ENCODE measurements around the gene EIF1.

EIF1 gene

GRCh38 chr17:41642252-41643156 is 46.2 kb upstream of the EIF1 start:
- Histone ChIP-seq H4K20me1 (ENCODE audit: insufficient read depth, low read length) (no peaks in the 10 kb centered on the region), H3F3A (ENCODE audit: insufficient read depth, low read length) (no peaks in the 10 kb centered on the region), H3K4me3 (ENCODE audit: low read length) (no peak overlapping the region), H3K79me2 (ENCODE audit: low read length) (no peaks in the 10 kb centered on the region), H3K4me1 (ENCODE audit: low read length) (0 out of 2 replicates have a peak, but pooled peaks cover 2% of the 10 kb centered on the region), H2AFZ (ENCODE audit: low read length) (no peak overlapping the region), H3K9ac (ENCODE audit: low read length) (no peak overlapping the region), H3K27ac (ENCODE audit: low read length) (no peak overlapping the region), H3K9me3 (replicated peaks; ENCODE audit: insufficient read depth, low read length) (no peaks in the 10 kb centered on the region), H3K9me2 (replicated peaks; ENCODE audit: insufficient read depth, low read length) (no peaks in the 10 kb centered on the region), H3K4me2 (ENCODE audit: low read depth, low read length) (no peak overlapping the region), H3K36me3 (replicated peaks; ENCODE audit: insufficient read depth, low read length) (no peaks in the 10 kb centered on the region), H3K27me3 (replicated peaks; ENCODE audit: insufficient read depth, low read length) (peaks cover 12% of the 10 kb centered on the region)
- DNase-seq: no peak
- no peak for TF ChIP-seq CTCF (IDR thresholded peaks at IDR 0.05; ENCODE audit: low read length)
- TF ChIP-seq EZH2phosphoT487 (IDR thresholded peaks at IDR 0.05; ENCODE audit: low read length): no peak
- no peak for TF ChIP-seq EZH2 (optimal IDR thresholded peaks at IDR 0.05; ENCODE audit: low read depth, low read length)

GRCh38 chr17:41647038-41647813 is 41.5 kb upstream of the EIF1 start:
- Histone ChIP-seq H3K4me3 (ENCODE audit: low read length) (peak overlapping the region; percentile 62), H3K9ac (ENCODE audit: low read length) (no peak overlapping the region), H3F3A (ENCODE audit: insufficient read depth, low read length) (no peaks in the 10 kb centered on the region), H3K9me2 (replicated peaks; ENCODE audit: insufficient read depth, low read length) (no peaks in the 10 kb centered on the region), H3K36me3 (replicated peaks; ENCODE audit: insufficient read depth, low read length) (no peaks in the 10 kb centered on the region), H3K9me3 (replicated peaks; ENCODE audit: insufficient read depth, low read length) (no peaks in the 10 kb centered on the region), H2AFZ (ENCODE audit: low read length) (peak overlapping the region; percentile 88), H3K27me3 (replicated peaks; ENCODE audit: insufficient read depth, low read length) (no peaks in the 10 kb centered on the region), H3K4me1 (ENCODE audit: low read length) (0 out of 2 replicates have a peak, but pooled peaks cover 4% of the 10 kb centered on the region), H3K27ac (ENCODE audit: low read length) (no peak overlapping the region), H3K79me2 (ENCODE audit: low read length) (no peaks in the 10 kb centered on the region), H4K20me1 (ENCODE audit: insufficient read depth, low read length) (no peaks in the 10 kb centered on the region), H3K4me2 (ENCODE audit: low read depth, low read length) (peak overlapping the region; percentile 99)
- no peak for DNase-seq
- TF ChIP-seq CTCF (IDR thresholded peaks at IDR 0.05; ENCODE audit: low read length) (no peak), EZH2 (optimal IDR thresholded peaks at IDR 0.05; ENCODE audit: low read depth, low read length) (no peak), EZH2phosphoT487 (IDR thresholded peaks at IDR 0.05; ENCODE audit: low read length) (no peak)

GRCh38 chr17:41647940-41648410 is 40.7 kb upstream of the EIF1 start:
- Histone ChIP-seq H3K27me3 (replicated peaks; ENCODE audit: insufficient read depth, low read length) (no peaks in the 10 kb centered on the region), H4K20me1 (ENCODE audit: insufficient read depth, low read length) (no peaks in the 10 kb centered on the region), H3K9me3 (replicated peaks; ENCODE audit: insufficient read depth, low read length) (no peaks in the 10 kb centered on the region), H3K27ac (ENCODE audit: low read length) (no peak overlapping the region), H3F3A (ENCODE audit: insufficient read depth, low read length) (no peaks in the 10 kb centered on the region), H3K4me2 (ENCODE audit: low read depth, low read length) (peak overlapping the region; percentile 99), H3K9ac (ENCODE audit: low read length) (peak overlapping the region; percentile 75; the same call in 1 of the 2 replicates), H3K79me2 (ENCODE audit: low read length) (no peaks in the 10 kb centered on the region), H3K9me2 (replicated peaks; ENCODE audit: insufficient read depth, low read length) (no peaks in the 10 kb centered on the region), H3K4me1 (ENCODE audit: low read length) (0 out of 2 replicates have a peak, but pooled peaks cover 4% of the 10 kb centered on the region), H3K4me3 (ENCODE audit: low read length) (peak overlapping the region; percentile 62), H2AFZ (ENCODE audit: low read length) (peak overlapping the region; percentile 88), H3K36me3 (replicated peaks; ENCODE audit: insufficient read depth, low read length) (no peaks in the 10 kb centered on the region)
- peak; percentile 79 for DNase-seq
- TF ChIP-seq CTCF (IDR thresholded peaks at IDR 0.05; ENCODE audit: low read length): peak; percentile 92
- TF ChIP-seq EZH2 (optimal IDR thresholded peaks at IDR 0.05; ENCODE audit: low read depth, low read length): no peak
